ENCODE data around the gene C16orf92.

The C16orf92 gene

DNA sequence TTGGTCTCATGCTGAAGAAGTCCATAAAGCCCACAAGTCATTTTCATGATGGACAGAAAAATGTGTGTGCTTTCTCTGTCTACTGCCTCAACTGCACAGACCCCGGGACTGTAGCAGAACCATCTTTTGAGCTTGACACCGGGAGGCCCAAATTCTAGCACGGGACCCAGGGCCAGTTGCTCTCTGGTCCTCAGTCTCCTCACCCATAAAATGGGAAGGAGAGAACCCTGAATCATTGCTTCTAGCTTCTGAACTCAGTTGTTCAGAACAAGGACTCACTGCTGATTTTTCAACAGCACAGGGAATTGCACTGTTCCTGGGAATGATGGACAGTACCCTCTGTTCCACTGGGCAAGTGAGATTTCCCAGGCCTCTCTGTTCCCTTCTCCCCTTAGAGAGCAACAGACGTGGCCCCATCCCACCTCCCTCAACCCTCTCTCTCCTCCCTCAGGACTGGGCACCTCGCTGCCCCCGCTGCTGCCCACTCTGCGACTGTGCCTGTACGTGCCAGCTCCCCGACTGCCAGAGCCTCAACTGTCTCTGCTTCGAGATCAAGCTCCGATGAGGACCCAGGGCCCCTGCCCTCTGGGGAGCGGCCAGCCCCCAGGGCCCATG, 40.4 kb downstream of the C16orf92 start:
- DNase-seq (ENCODE audit: low spot score): no peak

DNA sequence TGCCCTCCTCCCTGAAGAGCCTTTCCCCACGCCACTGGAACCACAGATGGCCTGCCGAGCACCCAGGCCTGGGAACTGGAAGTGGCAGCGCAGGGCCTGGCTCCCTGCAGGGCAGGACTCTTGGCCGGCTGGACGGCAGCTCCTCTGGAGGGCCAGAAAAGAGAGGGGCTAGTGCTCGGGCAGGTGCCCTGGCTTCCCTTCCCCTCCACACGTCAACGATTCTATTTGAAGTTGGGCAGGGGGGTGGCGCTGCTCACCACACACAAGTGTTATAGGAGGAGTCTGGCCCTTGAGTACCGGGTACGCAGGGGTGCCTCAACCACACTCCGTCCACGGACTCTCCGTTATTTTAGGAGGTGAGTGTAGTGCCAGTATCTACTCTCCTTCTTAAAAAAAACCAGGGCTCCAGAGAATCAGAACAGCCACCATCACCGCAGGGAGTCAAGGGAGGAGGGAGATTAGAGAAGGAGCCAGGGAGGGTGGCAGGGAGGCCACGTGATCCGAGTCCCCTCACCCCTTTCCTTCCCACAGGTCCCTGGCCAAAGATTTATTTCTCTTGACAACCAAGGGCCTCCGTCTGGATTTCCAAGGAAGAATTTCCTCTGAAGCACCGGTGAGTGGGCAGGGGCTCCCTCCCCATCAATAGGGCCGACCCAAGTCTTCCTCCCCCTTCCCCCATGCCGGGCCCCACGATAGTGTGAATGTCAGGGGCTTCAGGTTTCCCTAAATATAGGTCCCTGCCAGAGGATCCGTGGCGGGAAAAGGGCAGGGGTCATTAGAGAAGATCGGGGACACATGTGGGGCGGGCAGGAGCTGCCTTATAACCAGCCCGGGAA, 41.1 kb downstream of the C16orf92 start:
- peak; percentile 89 for DNase-seq (ENCODE audit: low spot score)

DNA sequence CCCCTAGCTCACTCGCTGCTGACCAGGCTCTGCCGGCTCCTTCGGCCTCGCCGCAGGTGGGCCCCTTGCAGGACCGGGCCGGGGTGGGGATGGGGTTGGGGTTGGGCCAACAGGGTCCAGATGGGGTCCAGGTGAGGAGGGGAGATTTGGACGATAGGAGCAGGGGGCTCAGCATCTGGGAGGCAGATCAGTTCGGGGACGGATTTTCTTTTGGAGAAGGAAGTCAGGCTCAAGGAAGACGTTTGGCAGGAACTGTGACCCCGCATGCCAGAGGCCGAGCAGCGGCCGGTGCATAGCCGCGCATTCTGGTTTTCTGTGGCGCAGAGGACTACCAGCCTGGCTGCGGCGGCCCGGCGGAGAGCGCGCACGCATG, 41.7 kb downstream of the C16orf92 start:
- DNase-seq (ENCODE audit: low spot score): no peak

DNA sequence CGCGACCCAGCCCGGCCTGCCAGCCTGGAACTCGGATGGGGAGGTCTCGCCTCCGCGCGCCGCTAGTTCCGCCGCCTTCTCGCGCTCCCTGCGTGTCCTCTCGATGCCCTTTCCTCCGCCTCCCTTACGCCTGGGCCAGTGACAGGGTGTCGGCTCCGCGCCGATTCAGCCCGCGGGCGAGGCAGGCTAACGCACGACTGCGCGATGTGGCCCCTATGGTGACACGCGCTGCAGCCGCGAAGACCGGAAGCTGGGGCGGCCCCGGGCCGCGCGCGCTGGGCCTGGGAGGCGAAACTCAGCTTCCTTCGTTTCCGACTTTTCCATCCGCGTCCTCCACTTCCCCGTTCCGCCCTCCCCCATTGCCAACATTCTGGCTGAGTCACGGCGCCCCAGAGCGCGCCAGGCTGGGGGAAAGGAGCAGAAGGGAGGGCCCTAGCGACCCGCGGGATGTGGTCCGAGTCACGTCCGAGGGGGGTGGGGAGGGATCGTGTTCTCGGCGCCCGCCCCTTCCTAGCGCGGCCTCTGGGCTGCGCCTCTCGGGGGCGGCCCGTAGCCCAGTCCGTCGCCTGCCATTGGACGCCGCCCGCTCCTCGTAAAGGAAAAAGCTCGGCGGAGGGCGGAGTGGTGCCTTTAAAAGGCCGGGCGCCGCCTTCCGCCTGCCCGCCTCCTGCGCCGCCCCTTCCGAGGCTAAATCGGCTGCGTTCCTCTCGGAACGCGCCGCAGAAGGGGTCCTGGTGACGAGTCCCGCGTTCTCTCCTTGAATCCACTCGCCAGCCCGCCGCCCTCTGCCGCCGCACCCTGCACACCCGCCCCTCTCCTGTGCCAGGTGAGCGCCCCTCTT, 42.3 kb downstream of the C16orf92 start, which contains the start of gene ALDOA:
ALDOA (plus strand) TSS at position 659 of the 841 bp plus-strand sequence. CDS start 1,138 bp downstream, outside the sequence.
- DNase-seq (ENCODE audit: low spot score): peak; percentile 97

DNA sequence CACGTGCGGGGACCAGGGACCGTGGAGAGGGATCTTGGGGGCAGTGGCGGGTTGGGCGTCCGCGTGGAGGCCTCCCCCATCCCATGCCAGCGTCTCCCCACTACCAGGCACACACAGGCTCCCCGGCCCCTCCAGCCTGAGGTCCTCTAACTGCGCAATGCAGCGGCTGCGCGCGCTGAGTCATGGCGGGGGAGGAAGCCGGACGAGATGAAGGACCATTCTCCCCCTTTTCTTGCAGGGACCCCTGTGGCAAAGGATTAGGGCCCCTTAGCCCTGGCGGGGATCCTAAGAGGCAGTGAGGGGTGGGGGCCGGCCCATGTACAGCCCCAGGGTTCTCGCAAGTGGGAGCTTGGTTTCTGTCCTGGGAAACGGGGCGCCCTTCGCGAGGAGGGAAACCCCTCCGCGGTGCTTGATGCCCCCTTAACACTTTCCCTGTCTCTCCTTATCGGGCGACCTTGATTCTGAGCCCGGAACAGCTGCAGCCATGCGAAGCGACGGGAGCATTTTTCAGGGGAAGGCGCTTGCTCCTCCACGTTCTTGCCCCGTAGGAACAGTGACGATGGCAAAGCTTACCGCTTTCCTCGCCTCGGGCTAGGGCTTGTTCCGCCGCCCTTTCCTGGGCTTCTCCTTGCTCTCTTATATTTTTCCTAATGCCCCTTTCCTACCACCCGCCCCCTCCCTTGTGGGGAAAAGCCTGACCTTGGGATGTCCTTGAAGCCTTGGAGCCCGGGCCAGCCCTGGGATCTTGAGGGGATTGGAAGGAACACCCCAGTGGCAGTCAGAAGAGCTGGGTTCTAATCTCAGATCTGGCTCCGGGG, 43.2 kb downstream of the C16orf92 start:
- DNase-seq (ENCODE audit: low spot score): no peak

DNA sequence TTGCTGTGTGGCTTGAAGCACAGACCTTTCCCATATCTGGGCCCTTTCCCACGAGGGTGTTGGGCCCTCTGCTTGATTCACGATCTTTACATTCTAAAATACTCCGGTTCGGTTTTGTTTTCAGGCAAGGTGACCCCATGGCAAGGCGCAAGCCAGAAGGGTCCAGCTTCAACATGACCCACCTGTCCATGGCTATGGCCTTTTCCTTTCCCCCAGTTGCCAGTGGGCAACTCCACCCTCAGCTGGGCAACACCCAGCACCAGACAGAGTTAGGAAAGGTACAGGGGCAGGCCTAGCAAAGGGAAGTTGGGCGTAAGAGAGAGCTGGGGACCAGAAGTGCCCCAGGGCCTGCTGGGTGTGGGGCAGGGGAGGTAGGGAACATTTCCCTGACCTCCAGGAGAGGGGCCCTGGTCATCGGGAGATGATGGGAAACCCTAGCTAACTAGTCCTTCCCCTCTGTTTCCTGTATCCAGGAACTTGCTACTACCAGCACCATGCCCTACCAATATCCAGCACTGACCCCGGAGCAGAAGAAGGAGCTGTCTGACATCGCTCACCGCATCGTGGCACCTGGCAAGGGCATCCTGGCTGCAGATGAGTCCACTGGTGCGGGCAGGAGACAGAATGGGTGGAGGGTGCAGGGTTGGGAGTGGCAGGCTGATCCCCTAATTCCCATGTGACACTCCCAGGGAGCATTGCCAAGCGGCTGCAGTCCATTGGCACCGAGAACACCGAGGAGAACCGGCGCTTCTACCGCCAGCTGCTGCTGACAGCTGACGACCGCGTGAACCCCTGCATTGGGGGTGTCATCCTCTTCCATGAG, 44.0 kb downstream of the C16orf92 start:
- DNase-seq (ENCODE audit: low spot score): no peak

DNA sequence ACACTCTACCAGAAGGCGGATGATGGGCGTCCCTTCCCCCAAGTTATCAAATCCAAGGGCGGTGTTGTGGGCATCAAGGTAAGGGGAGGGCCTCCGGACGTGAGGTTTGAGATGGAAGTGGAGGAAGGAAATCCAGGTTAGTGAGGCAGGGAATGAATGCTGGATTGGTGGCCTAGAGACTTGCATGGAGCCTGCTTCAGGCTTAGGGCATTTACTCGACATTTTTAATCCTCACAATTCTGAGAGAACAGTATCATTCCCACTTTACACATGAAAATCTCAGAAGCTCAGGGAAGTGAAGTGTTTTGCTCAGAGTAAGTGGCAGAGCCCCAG, 44.6 kb downstream of the C16orf92 start:
- no peak for DNase-seq (ENCODE audit: low spot score)

DNA sequence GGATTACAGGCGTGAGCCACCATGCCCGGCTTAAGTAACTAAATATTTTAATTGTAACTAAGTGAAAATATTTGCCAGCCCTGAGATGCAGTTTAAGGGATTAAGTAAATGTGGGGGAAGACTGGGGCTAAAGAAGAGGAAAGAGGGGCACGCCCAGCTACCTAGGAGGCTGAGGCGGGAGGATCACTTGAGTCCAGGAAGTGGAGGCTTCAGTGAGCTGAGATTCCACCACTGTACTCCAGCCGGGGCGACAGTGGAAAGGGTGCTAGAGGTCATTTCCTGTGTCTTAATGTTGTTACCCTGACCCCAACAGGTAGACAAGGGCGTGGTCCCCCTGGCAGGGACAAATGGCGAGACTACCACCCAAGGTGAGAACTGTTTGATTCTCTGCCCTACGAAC, 45.3 kb downstream of the C16orf92 start:
- no peak for DNase-seq (ENCODE audit: low spot score)

DNA sequence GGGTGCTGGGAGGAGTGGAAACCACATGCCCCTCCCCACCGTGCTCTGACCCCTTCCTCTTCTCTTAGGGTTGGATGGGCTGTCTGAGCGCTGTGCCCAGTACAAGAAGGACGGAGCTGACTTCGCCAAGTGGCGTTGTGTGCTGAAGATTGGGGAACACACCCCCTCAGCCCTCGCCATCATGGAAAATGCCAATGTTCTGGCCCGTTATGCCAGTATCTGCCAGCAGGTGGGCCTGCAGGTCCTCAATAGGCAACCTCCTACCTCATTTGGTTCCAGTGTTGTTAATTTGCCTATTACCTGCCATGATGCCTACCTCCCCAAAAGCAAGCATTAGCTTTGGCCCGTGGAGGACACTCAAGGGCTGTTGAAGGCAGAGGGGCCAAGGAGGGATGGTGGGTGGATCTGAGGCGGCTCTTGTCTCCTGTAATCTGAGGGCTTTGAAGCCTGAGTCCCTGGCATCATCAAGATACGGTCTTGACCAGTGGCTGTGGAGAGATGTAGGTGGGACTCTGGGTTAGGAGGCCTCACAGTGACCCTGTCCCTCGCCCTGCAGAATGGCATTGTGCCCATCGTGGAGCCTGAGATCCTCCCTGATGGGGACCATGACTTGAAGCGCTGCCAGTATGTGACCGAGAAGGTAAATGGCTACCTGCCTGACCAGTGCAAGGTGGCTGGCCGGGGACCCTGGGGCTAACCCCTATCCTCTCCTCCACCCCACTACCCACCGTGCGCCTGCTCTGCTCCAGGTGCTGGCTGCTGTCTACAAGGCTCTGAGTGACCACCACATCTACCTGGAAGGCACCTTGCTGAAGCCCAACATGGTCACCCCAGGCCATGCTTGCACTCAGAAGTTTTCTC, 46.0 kb downstream of the C16orf92 start:
- DNase-seq (ENCODE audit: low spot score): no peak

DNA sequence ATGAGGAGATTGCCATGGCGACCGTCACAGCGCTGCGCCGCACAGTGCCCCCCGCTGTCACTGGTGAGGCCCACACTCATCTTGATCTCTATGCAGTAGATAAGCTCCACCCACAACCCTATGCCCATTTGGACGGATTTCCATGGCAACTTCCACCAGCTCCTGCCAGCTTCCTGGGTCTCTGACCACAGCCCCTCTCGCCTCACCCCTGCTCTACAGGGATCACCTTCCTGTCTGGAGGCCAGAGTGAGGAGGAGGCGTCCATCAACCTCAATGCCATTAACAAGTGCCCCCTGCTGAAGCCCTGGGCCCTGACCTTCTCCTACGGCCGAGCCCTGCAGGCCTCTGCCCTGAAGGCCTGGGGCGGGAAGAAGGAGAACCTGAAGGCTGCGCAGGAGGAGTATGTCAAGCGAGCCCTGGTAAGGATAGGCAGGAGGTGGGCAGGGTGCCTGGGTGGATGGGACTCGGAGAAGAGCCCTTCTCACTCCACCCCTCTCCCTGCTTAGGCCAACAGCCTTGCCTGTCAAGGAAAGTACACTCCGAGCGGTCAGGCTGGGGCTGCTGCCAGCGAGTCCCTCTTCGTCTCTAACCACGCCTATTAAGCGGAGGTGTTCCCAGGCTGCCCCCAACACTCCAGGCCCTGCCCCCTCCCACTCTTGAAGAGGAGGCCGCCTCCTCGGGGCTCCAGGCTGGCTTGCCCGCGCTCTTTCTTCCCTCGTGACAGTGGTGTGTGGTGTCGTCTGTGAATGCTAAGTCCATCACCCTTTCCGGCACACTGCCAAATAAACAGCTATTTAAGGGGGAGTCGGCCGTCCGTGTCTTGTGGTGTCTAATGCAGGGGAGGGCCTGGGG, 46.8 kb downstream of the C16orf92 start:
- DNase-seq (ENCODE audit: low spot score): peak; percentile 50

DNA sequence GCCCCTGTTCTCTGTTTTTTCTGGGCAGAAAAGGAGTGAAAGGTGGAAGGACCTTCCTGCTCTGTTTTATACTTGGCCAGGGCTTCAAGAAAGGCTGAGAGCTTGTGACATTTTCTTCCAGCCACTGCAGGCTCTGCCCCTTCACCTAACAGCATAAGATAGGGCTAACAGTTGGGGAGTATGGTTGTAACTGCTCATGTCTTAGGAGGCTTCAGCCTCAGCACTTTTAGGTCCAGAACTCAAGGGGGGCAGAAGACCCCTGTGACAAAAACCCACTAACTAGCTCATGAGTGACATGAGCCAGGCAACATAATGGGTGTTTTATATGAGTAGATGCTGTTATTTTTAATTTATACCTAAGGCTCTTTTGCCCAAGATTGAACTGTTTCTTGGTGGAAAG, 47.5 kb downstream of the C16orf92 start:
- DNase-seq (ENCODE audit: low spot score): no peak

Data from pons (tissue), 1 donor.